Measurements from ENCODE around the gene MIER2. TPM values are rescaled to one million over a fixed set of nuclear protein-coding genes. Genes with fewer than 3 reads are reported as not detected.

The MIER2 gene
- total RNA-seq, 1 donor from 2014 or later, result 47.3 TPM

- H3K27ac Mint-ChIP-seq (ENCODE audit: unreplicated experiment), result no peak overlapping the region
- peaks cover 4% of the 10 kb centered on the region for H3K36me3 Mint-ChIP-seq (ENCODE audit: unreplicated experiment)
Observed at GRCh38 chr19:336067-336614, 8.5 kb downstream of the MIER2 start.

DNA sequence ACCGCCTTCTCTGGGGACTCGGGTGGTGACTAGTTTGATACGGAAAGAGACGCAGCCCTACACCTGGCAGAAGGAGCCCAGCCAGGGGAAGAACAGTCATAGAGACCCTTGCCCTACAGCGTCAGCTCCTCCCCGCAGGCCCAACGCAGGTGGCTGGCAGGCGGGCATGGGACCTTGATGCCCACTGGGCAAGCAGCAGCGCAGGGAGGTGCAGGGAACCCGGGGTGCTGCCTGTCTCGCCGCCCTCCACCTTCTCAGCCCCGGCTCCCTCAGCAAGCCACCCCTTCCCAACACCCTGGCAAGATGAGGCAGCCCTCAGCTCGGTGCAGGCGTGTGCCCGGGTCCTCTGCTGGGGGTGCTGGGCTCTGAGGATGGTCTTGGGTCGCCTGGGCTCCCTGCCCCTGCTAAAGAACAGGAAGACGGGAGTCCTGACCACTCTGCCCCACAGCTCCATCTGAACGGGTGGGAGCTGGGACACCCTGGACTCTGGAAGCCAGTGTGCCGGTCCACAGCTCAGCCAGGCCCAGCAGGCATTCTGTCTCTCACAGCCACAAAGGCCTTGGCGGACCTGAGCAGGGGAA is 9.0 kb downstream of the MIER2 start:
- TF ChIP-seq, protein P1, sequence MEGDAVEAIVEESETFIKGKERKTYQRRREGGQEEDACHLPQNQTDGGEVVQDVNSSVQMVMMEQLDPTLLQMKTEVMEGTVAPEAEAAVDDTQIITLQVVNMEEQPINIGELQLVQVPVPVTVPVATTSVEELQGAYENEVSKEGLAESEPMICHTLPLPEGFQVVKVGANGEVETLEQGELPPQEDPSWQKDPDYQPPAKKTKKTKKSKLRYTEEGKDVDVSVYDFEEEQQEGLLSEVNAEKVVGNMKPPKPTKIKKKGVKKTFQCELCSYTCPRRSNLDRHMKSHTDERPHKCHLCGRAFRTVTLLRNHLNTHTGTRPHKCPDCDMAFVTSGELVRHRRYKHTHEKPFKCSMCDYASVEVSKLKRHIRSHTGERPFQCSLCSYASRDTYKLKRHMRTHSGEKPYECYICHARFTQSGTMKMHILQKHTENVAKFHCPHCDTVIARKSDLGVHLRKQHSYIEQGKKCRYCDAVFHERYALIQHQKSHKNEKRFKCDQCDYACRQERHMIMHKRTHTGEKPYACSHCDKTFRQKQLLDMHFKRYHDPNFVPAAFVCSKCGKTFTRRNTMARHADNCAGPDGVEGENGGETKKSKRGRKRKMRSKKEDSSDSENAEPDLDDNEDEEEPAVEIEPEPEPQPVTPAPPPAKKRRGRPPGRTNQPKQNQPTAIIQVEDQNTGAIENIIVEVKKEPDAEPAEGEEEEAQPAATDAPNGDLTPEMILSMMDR (IDR thresholded peaks at IDR 0.05; ENCODE audit: partially characterized antibody, unreplicated experiment), result no peak
- DNase-seq, result no peak
- no peak overlapping the region for H3K4me3 Mint-ChIP-seq (ENCODE audit: unreplicated experiment)
- H3K9me3 Mint-ChIP-seq (ENCODE audit: unreplicated experiment), result peaks cover 5% of the 10 kb centered on the region
- H3K27ac Mint-ChIP-seq (ENCODE audit: unreplicated experiment), result no peak overlapping the region
- H3K4me1 Mint-ChIP-seq (ENCODE audit: low read depth, unreplicated experiment), result peaks cover 3% of the 10 kb centered on the region
- no peaks in the 10 kb centered on the region for H3K27me3 Mint-ChIP-seq (ENCODE audit: unreplicated experiment)
- H3K36me3 Mint-ChIP-seq (ENCODE audit: unreplicated experiment), result peaks cover 3% of the 10 kb centered on the region

More at GRCh38 chr19:336067-336614, 8.5 kb downstream of the MIER2 start:
- Mint-ChIP-seq H3K4me1 (ENCODE audit: low read depth, unreplicated experiment) (peaks cover 5% of the 10 kb centered on the region), H3K4me3 (ENCODE audit: unreplicated experiment) (no peak overlapping the region), H3K27me3 (ENCODE audit: unreplicated experiment) (no peaks in the 10 kb centered on the region), H3K9me3 (ENCODE audit: unreplicated experiment) (peaks cover 5% of the 10 kb centered on the region)
- DNase-seq, result no peak
- TF ChIP-seq, protein P1 (IDR thresholded peaks at IDR 0.05; ENCODE audit: partially characterized antibody, unreplicated experiment), result no peak

- H3K4me1 Mint-ChIP-seq (ENCODE audit: low read depth, unreplicated experiment), result peaks cover 1% of the 10 kb centered on the region
- H3K27me3 Mint-ChIP-seq (ENCODE audit: unreplicated experiment), result no peaks in the 10 kb centered on the region
- peaks cover 5% of the 10 kb centered on the region for H3K9me3 Mint-ChIP-seq (ENCODE audit: unreplicated experiment)
- peak overlapping the region; percentile 52 for H3K27ac Mint-ChIP-seq (ENCODE audit: unreplicated experiment)
- no peak overlapping the region for H3K4me3 Mint-ChIP-seq (ENCODE audit: unreplicated experiment)
- TF ChIP-seq, protein P1 (IDR thresholded peaks at IDR 0.05; ENCODE audit: partially characterized antibody, unreplicated experiment), result no peak
- no peak for DNase-seq
- H3K36me3 Mint-ChIP-seq (ENCODE audit: unreplicated experiment), result no peaks in the 10 kb centered on the region
Observed at GRCh38 chr19:335072-335471, 9.5 kb downstream of the MIER2 start.

DNA sequence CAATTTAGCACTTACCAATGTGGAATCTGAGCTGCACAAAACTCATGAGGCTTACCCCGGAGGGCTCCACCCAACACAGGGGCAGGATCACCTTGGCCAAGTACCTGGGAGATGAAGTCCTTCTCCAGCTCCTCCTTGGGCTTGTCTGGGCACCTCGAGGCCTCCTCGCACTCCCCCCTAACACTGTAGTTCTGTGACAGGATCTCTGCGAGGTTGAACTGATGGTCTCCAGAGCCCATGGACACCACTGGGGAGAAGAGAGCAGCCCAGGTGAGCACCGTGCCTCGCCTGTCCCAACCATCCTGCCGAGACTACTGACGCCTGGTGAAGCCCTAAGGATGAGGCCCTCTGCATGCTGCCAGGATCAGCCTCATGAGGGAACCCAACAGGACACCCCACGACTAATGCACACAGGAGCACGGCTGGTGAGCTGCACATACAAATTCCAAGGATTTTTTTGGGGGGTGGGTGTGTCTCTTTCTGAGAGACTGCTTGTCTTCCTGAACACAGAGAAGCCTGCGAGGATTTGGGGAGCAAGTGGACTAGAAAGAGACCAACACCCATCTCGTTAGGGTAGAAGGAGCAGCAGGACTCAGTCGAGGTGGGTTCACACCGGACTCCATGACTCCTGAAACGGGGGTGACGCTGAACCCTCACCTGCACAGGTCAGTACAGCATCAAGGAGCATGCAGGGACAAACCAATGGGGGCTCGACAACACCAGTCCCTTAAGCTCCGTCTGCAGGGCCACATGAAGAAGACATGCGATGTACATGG is 10.1 kb downstream of the MIER2 start:
- H3K4me1 Mint-ChIP-seq (ENCODE audit: low read depth, unreplicated experiment), result peaks cover 1% of the 10 kb centered on the region
- no peaks in the 10 kb centered on the region for H3K36me3 Mint-ChIP-seq (ENCODE audit: unreplicated experiment)
- TF ChIP-seq, protein P1 (IDR thresholded peaks at IDR 0.05; ENCODE audit: partially characterized antibody, unreplicated experiment), result no peak
- no peak overlapping the region for H3K4me3 Mint-ChIP-seq (ENCODE audit: unreplicated experiment)
- peak overlapping the region; percentile 52 for H3K27ac Mint-ChIP-seq (ENCODE audit: unreplicated experiment)
- H3K27me3 Mint-ChIP-seq (ENCODE audit: unreplicated experiment), result no peaks in the 10 kb centered on the region
- DNase-seq, result no peak
- peaks cover 5% of the 10 kb centered on the region for H3K9me3 Mint-ChIP-seq (ENCODE audit: unreplicated experiment)

- DNase-seq, result no peak
- Mint-ChIP-seq H3K36me3 (ENCODE audit: unreplicated experiment) (peaks cover 15% of the 10 kb centered on the region), H3K27ac (ENCODE audit: unreplicated experiment) (no peak overlapping the region), H3K27me3 (ENCODE audit: unreplicated experiment) (peaks cover 5% of the 10 kb centered on the region), H3K4me3 (ENCODE audit: unreplicated experiment) (no peak overlapping the region), H3K9me3 (ENCODE audit: unreplicated experiment) (peaks cover 3% of the 10 kb centered on the region), H3K4me1 (ENCODE audit: low read depth, unreplicated experiment) (no peaks in the 10 kb centered on the region)
- TF ChIP-seq, protein P1 (IDR thresholded peaks at IDR 0.05; ENCODE audit: partially characterized antibody, unreplicated experiment), result no peak
Observed at GRCh38 chr19:330503-330902, 14.1 kb downstream of the MIER2 start.

All from glutamatergic neuron (in vitro differentiated cells).